Bronchial epithelial cell (primary cell): ENCODE measurements around the gene CBX3. TPM values are rescaled to one million over a fixed set of nuclear protein-coding genes. Genes with fewer than 3 reads are reported as not detected.
"Not testable (repeated sequence)": the region's sequence is repeated elsewhere in the genome, so short reads cannot be mapped to it uniquely, and the experiment has no call there.

Source experiments
- DNase-seq: peaks from one replicate; pipeline ENCODE4 v3.0.0-alpha.2; 2010; ENCODE audit warnings: low read depth
- FAIRE-seq: peaks from 2 replicates; lab custom pipeline; 2011; peaks lifted over from hg19 to GRCh38; lab: Jason Lieb, UNC
- H3K27me3 ChIP-seq: 2 replicates; pipeline ENCODE4 v1.5.1; 2011; ENCODE audit warnings: low read length; ENCODE audit not compliant: control insufficient read depth, insufficient read depth
- H3K36me3 ChIP-seq: 2 replicates; pipeline ENCODE4 v1.5.1; 2011; ENCODE audit warnings: low read length; ENCODE audit not compliant: control insufficient read depth, insufficient read depth
- H3K4me3 ChIP-seq: 2 replicates; pipeline ENCODE4 v1.5.1; 2011; ENCODE audit warnings: mild to moderate bottlenecking, low read depth, low read length, control low read depth
- CTCF ChIP-seq: IDR thresholded peaks from 2 replicates; pipeline ENCODE4 v1.5.1; 2011; ENCODE audit warnings: mild to moderate bottlenecking, moderate library complexity, low read length, control low read depth, inconsistent platforms; ENCODE audit not compliant: insufficient read depth, severe bottlenecking
- total RNA-seq: library from RNA; depleted of rRNA; stranded (reverse); fragments of >200 nt; gene quantifications from 2 replicates; pipeline ENCODE4 v1.2.1, GENCODE V29; 2014

The CBX3 gene
- total RNA-seq, 1 donor from 2014 or later, result 87.7 TPM

- DNase-seq (no peak), FAIRE-seq (no peak)
- no peaks in the 10 kb centered on the region for H3K27me3 ChIP-seq
- no peak overlapping the region for H3K4me3 ChIP-seq
- no peak for TF ChIP-seq CTCF
- peaks cover 29% of the 10 kb centered on the region for H3K36me3 ChIP-seq
These were observed 11.1 kb upstream of the CBX3 start for GRCh38 chr7:26190417-26190869.

- no peak overlapping the region for H3K4me3 ChIP-seq
- FAIRE-seq (no peak), DNase-seq (no peak)
- no peak for TF ChIP-seq CTCF
- peaks cover 31% of the 10 kb centered on the region for H3K36me3 ChIP-seq
- no peaks in the 10 kb centered on the region for H3K27me3 ChIP-seq
These were observed 10.1 kb upstream of the CBX3 start for GRCh38 chr7:26191233-26191973.

- FAIRE-seq (no peak), DNase-seq (no peak)
- Histone ChIP-seq H3K36me3 (peaks cover 33% of the 10 kb centered on the region), H3K4me3 (no peak overlapping the region), H3K27me3 (no peaks in the 10 kb centered on the region)
- no peak for TF ChIP-seq CTCF
These were observed 9.5 kb upstream of the CBX3 start for GRCh38 chr7:26191974-26192479.

GRCh38 chr7:26192485-26193087, 9.0 kb upstream of the CBX3 start:
- peaks cover 33% of the 10 kb centered on the region for H3K36me3 ChIP-seq
- no peak for TF ChIP-seq CTCF
- H3K4me3 ChIP-seq, result no peak overlapping the region
- DNase-seq, result no peak
- H3K27me3 ChIP-seq, result no peaks in the 10 kb centered on the region
- FAIRE-seq, result no peak

GRCh38 chr7:26193432-26194207, 7.9 kb upstream of the CBX3 start:
- H3K4me3 ChIP-seq, result no peak overlapping the region
- TF ChIP-seq CTCF, result no peak
- DNase-seq, result no peak
- FAIRE-seq, result no peak
- H3K27me3 ChIP-seq, result no peaks in the 10 kb centered on the region
- peaks cover 33% of the 10 kb centered on the region for H3K36me3 ChIP-seq

GRCh38 chr7:26194764-26195163, 6.8 kb upstream of the CBX3 start:
- H3K27me3 ChIP-seq, FAIRE-seq, H3K4me3 ChIP-seq, DNase-seq: not testable (repeated sequence)
- H3K36me3 ChIP-seq, result peaks cover 31% of the 10 kb centered on the region
